ENCODE data around the gene AFAP1. TPM values are rescaled to one million over a fixed set of nuclear protein-coding genes. Genes with fewer than 3 reads are reported as not detected.

Gene AFAP1
- total RNA-seq, 2 donors from 2014 or later, result 32.1 to 40.1 TPM

GRCh38 chr4:7901311-7901885 is 38.3 kb downstream of the AFAP1 start:
- peak overlapping the region; percentile 12 for H3K4me3 ChIP-seq
- DNase-seq (ENCODE audit: low spot score) (no peak), ATAC-seq (ENCODE audit: insufficient number of reproducible peaks, low FRiP score, low read depth) (no peak)
- TF ChIP-seq CTCF (IDR thresholded peaks at IDR 0.05), result no peak
- H3K36me3 ChIP-seq, result no peaks in the 10 kb centered on the region
- H3K9me3 ChIP-seq, result no peaks in the 10 kb centered on the region
- H3K4me1 ChIP-seq (ENCODE audit: control insufficient read depth in 1 of 2, low read depth in 2 of 2), result peaks cover 32 to 85% of the 10 kb centered on the region in 2 donors
- H3K27ac ChIP-seq, result peak overlapping the region; percentile 83 to 86
- no peaks in the 10 kb centered on the region for H3K27me3 ChIP-seq (replicated peaks; ENCODE audit: insufficient read depth)

GRCh38 chr4:7900334-7900909 is 39.2 kb downstream of the AFAP1 start:
- H3K4me3 ChIP-seq, result no peak overlapping the region
- no peaks in the 10 kb centered on the region for H3K9me3 ChIP-seq
- ATAC-seq (ENCODE audit: insufficient number of reproducible peaks, low FRiP score, low read depth), result no peak
- no peak for TF ChIP-seq CTCF (IDR thresholded peaks at IDR 0.05)
- DNase-seq (ENCODE audit: low spot score), result no peak
- no peaks in the 10 kb centered on the region for H3K36me3 ChIP-seq
- H3K27ac ChIP-seq, result peak overlapping the region; percentile 83 to 86
- H3K27me3 ChIP-seq (replicated peaks; ENCODE audit: insufficient read depth), result no peaks in the 10 kb centered on the region
- peaks cover 22 to 75% of the 10 kb centered on the region in 2 donors for H3K4me1 ChIP-seq (ENCODE audit: control insufficient read depth in 1 of 2, low read depth in 2 of 2)

- H3K4me1 ChIP-seq (ENCODE audit: control insufficient read depth in 1 of 2, low read depth in 2 of 2), result peaks cover 14 to 64% of the 10 kb centered on the region in 2 donors
- H3K27ac ChIP-seq, result no peak overlapping the region
- ATAC-seq (ENCODE audit: insufficient number of reproducible peaks, low FRiP score, low read depth) (no peak), DNase-seq (ENCODE audit: low spot score) (no peak)
- no peaks in the 10 kb centered on the region for H3K9me3 ChIP-seq
- H3K4me3 ChIP-seq, result no peak overlapping the region
- H3K27me3 ChIP-seq (replicated peaks; ENCODE audit: insufficient read depth), result no peaks in the 10 kb centered on the region
- TF ChIP-seq CTCF (IDR thresholded peaks at IDR 0.05), result no peak
- no peaks in the 10 kb centered on the region for H3K36me3 ChIP-seq
These were observed 40.3 kb downstream of the AFAP1 start for GRCh38 chr4:7899184-7899869.

DNA sequence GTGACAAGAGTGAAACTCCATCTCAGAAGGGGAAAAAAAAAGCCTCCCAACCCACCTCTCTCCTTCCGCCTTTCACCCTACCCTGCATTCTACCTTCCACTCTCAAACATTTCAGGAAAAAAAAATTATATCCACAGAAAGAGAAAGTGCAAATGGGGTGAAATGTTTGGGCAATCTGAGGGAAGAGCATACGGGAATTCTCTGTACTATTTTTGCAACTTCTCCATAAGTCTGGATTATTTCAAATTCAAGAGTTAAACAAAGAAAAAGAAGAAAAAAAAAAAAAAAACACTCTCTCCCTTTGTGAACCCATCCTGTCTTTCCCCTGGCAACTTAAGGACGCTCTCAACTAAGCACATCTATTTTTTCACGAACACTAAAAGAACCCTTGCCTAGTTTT is 41.3 kb downstream of the AFAP1 start:
- no peaks in the 10 kb centered on the region for H3K27me3 ChIP-seq (replicated peaks; ENCODE audit: insufficient read depth)
- no peak for DNase-seq (ENCODE audit: low spot score)
- H3K9me3 ChIP-seq, result no peaks in the 10 kb centered on the region
- no peaks in the 10 kb centered on the region for H3K36me3 ChIP-seq
- H3K4me3 ChIP-seq, result peak overlapping the region; percentile 6
- peak overlapping the region in 1 of 2 donors; percentile 20 for H3K27ac ChIP-seq
- no peak for ATAC-seq (ENCODE audit: insufficient number of reproducible peaks, low FRiP score, low read depth)
- no peak for TF ChIP-seq CTCF (IDR thresholded peaks at IDR 0.05)
- peaks cover 14 to 55% of the 10 kb centered on the region in 2 donors for H3K4me1 ChIP-seq (ENCODE audit: control insufficient read depth in 1 of 2, low read depth in 2 of 2)

GRCh38 chr4:7897811-7898210 is 41.9 kb downstream of the AFAP1 start:
- no peaks in the 10 kb centered on the region for H3K36me3 ChIP-seq
- H3K27me3 ChIP-seq (replicated peaks; ENCODE audit: insufficient read depth), result no peaks in the 10 kb centered on the region
- H3K9me3 ChIP-seq, result no peaks in the 10 kb centered on the region
- H3K4me1 ChIP-seq (ENCODE audit: control insufficient read depth in 1 of 2, low read depth in 2 of 2), result peaks cover 8 to 49% of the 10 kb centered on the region in 2 donors
- ATAC-seq (ENCODE audit: insufficient number of reproducible peaks, low FRiP score, low read depth), result no peak
- H3K27ac ChIP-seq, result peak overlapping the region in 1 of 2 donors; percentile 20
- peak overlapping the region; percentile 6 for H3K4me3 ChIP-seq
- no peak for DNase-seq (ENCODE audit: low spot score)
- no peak for TF ChIP-seq CTCF (IDR thresholded peaks at IDR 0.05)

All from thoracic aorta (tissue), 2 donors.